ENCODE results near the gene MRPS18B. TPM values are rescaled to one million over a fixed set of nuclear protein-coding genes. Genes with fewer than 3 reads are reported as not detected.
"Not testable (repeated sequence)": the region's sequence is repeated elsewhere in the genome, so short reads cannot be mapped to it uniquely, and the experiment has no call there.

MRPS18B gene
- polyA plus RNA-seq, 3 donors = 18.8 to 52.4 (median 45.2) TPM

- intact Hi-C loops (cut with micrococcal nuclease) = no loop called here
Observed at GRCh38 chr6:30664994-30665767, 47.5 kb downstream of the MRPS18B start.

GRCh38 chr6:30666300-30666699, 48.7 kb downstream of the MRPS18B start:
- H3K4me3 ChIP-seq (replicated peaks in 1 of 3; ENCODE audit: low read depth in 2 of 3, low read length in 3 of 3); H2AFZ ChIP-seq (ENCODE audit: insufficient read depth, low read depth, low read length, poor library complexity, severe bottlenecking); DNase-seq; H3K4me3 Mint-ChIP-seq; H3K4me2 ChIP-seq (replicated peaks; ENCODE audit: extremely low read depth, low read length, poor library complexity, severe bottlenecking); H3K9ac ChIP-seq (ENCODE audit: insufficient read depth, low read length, poor library complexity, severe bottlenecking); H3K27me3 Mint-ChIP-seq (ENCODE audit: low read depth in 3 of 3); H3K27me3 ChIP-seq (ENCODE audit: control insufficient read depth in 2 of 2, insufficient read depth in 2 of 2, low read length in 2 of 2); intact Hi-C loops (cut with micrococcal nuclease); H3K9me3 ChIP-seq (replicated peaks in 1 of 2; ENCODE audit: control insufficient read depth in 1 of 2, insufficient read depth in 1 of 2, low read length in 2 of 2); H3K9me3 Mint-ChIP-seq; H3K4me1 ChIP-seq (ENCODE audit: control insufficient read depth in 1 of 2, insufficient read depth in 2 of 2, low read length in 2 of 2); H3K79me2 ChIP-seq (ENCODE audit: insufficient read depth, low read length): not testable (repeated sequence)
- H4K20me1 ChIP-seq (ENCODE audit: insufficient read depth, low read length) = peaks cover 12% of the 10 kb centered on the region
- H3K27ac Mint-ChIP-seq = peak overlapping the region in 1 of 7 donors; percentile 42
- peaks cover 73 to 93% of the 10 kb centered on the region in 2 donors for H3K36me3 ChIP-seq (replicated peaks in 1 of 2; ENCODE audit: control insufficient read depth in 1 of 2, insufficient read depth in 2 of 2, low read length in 2 of 2)
- H3K36me3 Mint-ChIP-seq = peaks cover 83 to 96% of the 10 kb centered on the region in 2 donors
- peaks cover 11% of the 10 kb centered on the region for H3K4me1 Mint-ChIP-seq
- H3K27ac ChIP-seq (ENCODE audit: low read depth in 1 of 2, low read length in 2 of 2) = peak overlapping the region in 1 of 2 donors; percentile 36
- 100% methylated on average over 1 of the region's 2 CpGs for WGBS (ENCODE audit: insufficient coverage)

More at GRCh38 chr6:30664994-30665767, 47.5 kb downstream of the MRPS18B start:
- Mint-ChIP-seq H3K9me3 (no peaks in the 10 kb centered on the region), H3K27me3 (ENCODE audit: low read depth in 3 of 3) (peaks cover 0 to 2% (median 0%) of the 10 kb centered on the region in 3 donors), H3K4me1 (peaks cover 3% of the 10 kb centered on the region), H3K36me3 (peaks cover 79 to 95% of the 10 kb centered on the region in 2 donors), H3K27ac (peak overlapping the region in 1 of 7 donors; percentile 8), H3K4me3 (no peak overlapping the region)
- H3K4me1 ChIP-seq (ENCODE audit: control insufficient read depth in 1 of 2, insufficient read depth in 2 of 2, low read length in 2 of 2) = no peaks in the 10 kb centered on the region
- no peak overlapping the region for H3K9ac ChIP-seq (ENCODE audit: insufficient read depth, low read length, poor library complexity, severe bottlenecking)
- H3K79me2 ChIP-seq (ENCODE audit: insufficient read depth, low read length) = peaks cover 1% of the 10 kb centered on the region
- peaks cover 71 to 90% of the 10 kb centered on the region in 2 donors for H3K36me3 ChIP-seq (replicated peaks in 1 of 2; ENCODE audit: control insufficient read depth in 1 of 2, insufficient read depth in 2 of 2, low read length in 2 of 2)
- peaks cover 2% of the 10 kb centered on the region for H4K20me1 ChIP-seq (ENCODE audit: insufficient read depth, low read length)
- H3K9me3 ChIP-seq (replicated peaks in 1 of 2; ENCODE audit: control insufficient read depth in 1 of 2, insufficient read depth in 1 of 2, low read length in 2 of 2) = no peaks in the 10 kb centered on the region
- no peak overlapping the region for H2AFZ ChIP-seq (ENCODE audit: insufficient read depth, low read depth, low read length, poor library complexity, severe bottlenecking)
- H3K4me3 ChIP-seq (replicated peaks in 1 of 3; ENCODE audit: low read depth in 2 of 3, low read length in 3 of 3) = no peak overlapping the region
- no peak overlapping the region for H3K27ac ChIP-seq (ENCODE audit: low read depth in 1 of 2, low read length in 2 of 2)
- no peaks in the 10 kb centered on the region for H3K27me3 ChIP-seq (ENCODE audit: control insufficient read depth in 2 of 2, insufficient read depth in 2 of 2, low read length in 2 of 2)
- 90% methylated on average over 21 of the region's 34 CpGs for WGBS (ENCODE audit: insufficient coverage)
- DNase-seq = no peak
- no peak overlapping the region for H3K4me2 ChIP-seq (replicated peaks; ENCODE audit: extremely low read depth, low read length, poor library complexity, severe bottlenecking)
- TF ChIP-seq, protein P1, sequence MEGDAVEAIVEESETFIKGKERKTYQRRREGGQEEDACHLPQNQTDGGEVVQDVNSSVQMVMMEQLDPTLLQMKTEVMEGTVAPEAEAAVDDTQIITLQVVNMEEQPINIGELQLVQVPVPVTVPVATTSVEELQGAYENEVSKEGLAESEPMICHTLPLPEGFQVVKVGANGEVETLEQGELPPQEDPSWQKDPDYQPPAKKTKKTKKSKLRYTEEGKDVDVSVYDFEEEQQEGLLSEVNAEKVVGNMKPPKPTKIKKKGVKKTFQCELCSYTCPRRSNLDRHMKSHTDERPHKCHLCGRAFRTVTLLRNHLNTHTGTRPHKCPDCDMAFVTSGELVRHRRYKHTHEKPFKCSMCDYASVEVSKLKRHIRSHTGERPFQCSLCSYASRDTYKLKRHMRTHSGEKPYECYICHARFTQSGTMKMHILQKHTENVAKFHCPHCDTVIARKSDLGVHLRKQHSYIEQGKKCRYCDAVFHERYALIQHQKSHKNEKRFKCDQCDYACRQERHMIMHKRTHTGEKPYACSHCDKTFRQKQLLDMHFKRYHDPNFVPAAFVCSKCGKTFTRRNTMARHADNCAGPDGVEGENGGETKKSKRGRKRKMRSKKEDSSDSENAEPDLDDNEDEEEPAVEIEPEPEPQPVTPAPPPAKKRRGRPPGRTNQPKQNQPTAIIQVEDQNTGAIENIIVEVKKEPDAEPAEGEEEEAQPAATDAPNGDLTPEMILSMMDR (IDR thresholded peaks at IDR 0.05) = no peak
